Upper lobe of left lung (tissue), 4 donors: ENCODE data around the gene PSIP1.

Experiments used
- POLR2A ChIP-seq, 4 donors: fragments of 450-650 bp; IDR thresholded peaks; one replicate each; pipeline ENCODE4 v1.5.1; 2016 to 2017; ENCODE audit warnings: antibody characterized with exemption in 4 of 4, mild to moderate bottlenecking in 2 of 4
- TF ChIP-seq, protein P1 (sequence below), 6 experiments: fragments of 450-650 bp in 4 of 6; fragments of 200-600 bp in 2 of 6; sonication (generic) in 2 of 6; IDR thresholded peaks; one replicate each; pipeline ENCODE4 v1.5.1; 2016 to 2019; ENCODE audit warnings: antibody characterized with exemption in 6 of 6

DNA sequence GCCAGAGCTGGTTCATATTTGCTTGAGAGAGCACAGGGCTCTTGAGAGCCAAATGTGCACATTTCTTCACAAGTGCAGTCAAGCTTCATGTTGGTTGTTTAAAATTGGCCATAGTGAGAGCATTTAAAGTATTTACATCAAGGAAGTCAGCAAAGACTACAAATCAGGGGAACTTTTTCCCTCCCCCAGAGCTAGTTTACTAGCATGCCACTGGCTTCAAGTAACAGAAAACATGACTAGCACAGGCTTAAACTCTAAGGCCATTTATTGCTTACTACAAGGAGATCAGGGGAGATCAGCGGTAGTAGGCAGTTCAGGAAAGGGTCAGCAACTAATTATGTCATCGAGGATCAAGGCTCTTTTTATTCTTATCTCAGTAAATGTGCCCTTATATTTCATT, 31.1 kb upstream of the PSIP1 start:
- no peak for TF ChIP-seq POLR2A (IDR thresholded peaks at IDR 0.05)
- TF ChIP-seq, protein P1, sequence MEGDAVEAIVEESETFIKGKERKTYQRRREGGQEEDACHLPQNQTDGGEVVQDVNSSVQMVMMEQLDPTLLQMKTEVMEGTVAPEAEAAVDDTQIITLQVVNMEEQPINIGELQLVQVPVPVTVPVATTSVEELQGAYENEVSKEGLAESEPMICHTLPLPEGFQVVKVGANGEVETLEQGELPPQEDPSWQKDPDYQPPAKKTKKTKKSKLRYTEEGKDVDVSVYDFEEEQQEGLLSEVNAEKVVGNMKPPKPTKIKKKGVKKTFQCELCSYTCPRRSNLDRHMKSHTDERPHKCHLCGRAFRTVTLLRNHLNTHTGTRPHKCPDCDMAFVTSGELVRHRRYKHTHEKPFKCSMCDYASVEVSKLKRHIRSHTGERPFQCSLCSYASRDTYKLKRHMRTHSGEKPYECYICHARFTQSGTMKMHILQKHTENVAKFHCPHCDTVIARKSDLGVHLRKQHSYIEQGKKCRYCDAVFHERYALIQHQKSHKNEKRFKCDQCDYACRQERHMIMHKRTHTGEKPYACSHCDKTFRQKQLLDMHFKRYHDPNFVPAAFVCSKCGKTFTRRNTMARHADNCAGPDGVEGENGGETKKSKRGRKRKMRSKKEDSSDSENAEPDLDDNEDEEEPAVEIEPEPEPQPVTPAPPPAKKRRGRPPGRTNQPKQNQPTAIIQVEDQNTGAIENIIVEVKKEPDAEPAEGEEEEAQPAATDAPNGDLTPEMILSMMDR (IDR thresholded peaks at IDR 0.05), result no peak
